ENCODE results near the gene PTPRA. TPM values are rescaled to one million over a fixed set of nuclear protein-coding genes. Genes with fewer than 3 reads are reported as not detected.

Gene PTPRA
- total and polyA plus RNA-seq, 4 donors, result 113 to 182 (median 166) TPM

- Histone ChIP-seq H3K9me3 (ENCODE audit: control insufficient read depth, insufficient read depth, low read length) (no peaks in the 10 kb centered on the region), H3K27ac (ENCODE audit: low read depth, low read length) (no peak within 1 kb of the TSS), H3K4me1 (ENCODE audit: control insufficient read depth, insufficient read depth, low read length) (peaks cover 8% of the 10 kb centered on the region), H3K36me3 (ENCODE audit: control insufficient read depth, insufficient read depth, low read length) (no peaks in the 10 kb centered on the region), H3K27me3 (ENCODE audit: control insufficient read depth, insufficient read depth, low read length) (peaks cover 34% of the 10 kb centered on the region), H3K4me3 (ENCODE audit: low read depth, low read length) (no peak within 1 kb of the TSS)
- 79% methylated on average over 28 of the region's 28 CpGs for WGBS (ENCODE audit: insufficient coverage)
- no peak for DNase-seq (ENCODE audit: low read depth in 4 of 6, low spot score in 6 of 6)
Observed at GRCh38 chr20:3084283-3084985, 211.2 kb downstream of the PTPRA start, which contains the start of gene AVP. AVP (minus strand) TSS chr20:3084724; CDS start chr20:3084674, 50 bp downstream.

- Histone ChIP-seq H3K27ac (ENCODE audit: low read depth, low read length) (no peak overlapping the region), H3K36me3 (ENCODE audit: control insufficient read depth, insufficient read depth, low read length) (no peaks in the 10 kb centered on the region), H3K9me3 (ENCODE audit: control insufficient read depth, insufficient read depth, low read length) (no peaks in the 10 kb centered on the region), H3K4me1 (ENCODE audit: control insufficient read depth, insufficient read depth, low read length) (peaks cover 8% of the 10 kb centered on the region), H3K27me3 (ENCODE audit: control insufficient read depth, insufficient read depth, low read length) (peaks cover 34% of the 10 kb centered on the region), H3K4me3 (ENCODE audit: low read depth, low read length) (no peak overlapping the region)
- WGBS (ENCODE audit: insufficient coverage), result 88% methylated on average over 5 of the region's 7 CpGs
- DNase-seq (ENCODE audit: low read depth in 4 of 6, low spot score in 6 of 6), result no peak
Observed at GRCh38 chr20:3084986-3085360, 211.7 kb downstream of the PTPRA start.

- WGBS (ENCODE audit: insufficient coverage), result 92% methylated on average over 8 of the region's 8 CpGs
- no peaks in the 10 kb centered on the region for H3K9me3 ChIP-seq (ENCODE audit: control insufficient read depth, insufficient read depth, low read length)
- no peak overlapping the region for H3K4me3 ChIP-seq (ENCODE audit: low read depth, low read length)
- no peaks in the 10 kb centered on the region for H3K36me3 ChIP-seq (ENCODE audit: control insufficient read depth, insufficient read depth, low read length)
- peaks cover 37% of the 10 kb centered on the region for H3K27me3 ChIP-seq (ENCODE audit: control insufficient read depth, insufficient read depth, low read length)
- peaks cover 8% of the 10 kb centered on the region for H3K4me1 ChIP-seq (ENCODE audit: control insufficient read depth, insufficient read depth, low read length)
- no peak for DNase-seq (ENCODE audit: low read depth in 4 of 6, low spot score in 6 of 6)
- H3K27ac ChIP-seq (ENCODE audit: low read depth, low read length), result no peak overlapping the region
Observed at GRCh38 chr20:3085571-3086072, 212.3 kb downstream of the PTPRA start.

GRCh38 chr20:3088031-3088430, 214.8 kb downstream of the PTPRA start:
- DNase-seq (ENCODE audit: low read depth in 4 of 6, low spot score in 6 of 6), result no peak
- WGBS (ENCODE audit: insufficient coverage), result 71% methylated on average over 4 of the region's 7 CpGs
- Histone ChIP-seq H3K4me1 (ENCODE audit: control insufficient read depth, insufficient read depth, low read length) (peaks cover 6% of the 10 kb centered on the region), H3K27ac (ENCODE audit: low read depth, low read length) (no peak overlapping the region), H3K36me3 (ENCODE audit: control insufficient read depth, insufficient read depth, low read length) (no peaks in the 10 kb centered on the region), H3K4me3 (ENCODE audit: low read depth, low read length) (no peak overlapping the region), H3K9me3 (ENCODE audit: control insufficient read depth, insufficient read depth, low read length) (no peaks in the 10 kb centered on the region), H3K27me3 (ENCODE audit: control insufficient read depth, insufficient read depth, low read length) (peaks cover 27% of the 10 kb centered on the region)

Other genes with a start within 250 kb of the PTPRA start
- gene NOP56, start 220.8 kb upstream of the PTPRA start, total RNA-seq, result 100 to 1,000 TPM; 120 to 183 TPM
- gene NOP56, start 220.8 kb upstream of the PTPRA start, polyA plus RNA-seq (ENCODE audit: insufficient read length in 2 of 2), result 100 to 1,000 TPM; 246 to 261 TPM
- gene IDH3B, start 209.3 kb upstream of the PTPRA start, total RNA-seq, result 100 to 1,000 TPM in 1 of 2 donors, 10 to 100 TPM in 1; 78.7 to 105 TPM
- 100 to 1,000 TPM; 119 to 130 TPM for gene IDH3B, start 209.3 kb upstream of the PTPRA start, polyA plus RNA-seq (ENCODE audit: insufficient read length in 2 of 2)
- gene EBF4, start 180.7 kb upstream of the PTPRA start, total RNA-seq, result 10 to 100 TPM; 10.2 to 17.4 TPM
- gene EBF4, start 180.7 kb upstream of the PTPRA start, polyA plus RNA-seq (ENCODE audit: insufficient read length in 2 of 2), result 10 to 100 TPM; 86.4 to 91.0 TPM
- gene CPXM1, start 72.9 kb upstream of the PTPRA start, total RNA-seq, result 100 to 1,000 TPM in 1 of 2 donors, 10 to 100 TPM in 1; 37.1 to 163 TPM
- 10 to 100 TPM; 55.9 to 84.9 TPM for gene CPXM1, start 72.9 kb upstream of the PTPRA start, polyA plus RNA-seq (ENCODE audit: insufficient read length in 2 of 2)
- not detected for gene C20orf141, start 58.5 kb upstream of the PTPRA start, total RNA-seq
- not detected for gene C20orf141, start 58.5 kb upstream of the PTPRA start, polyA plus RNA-seq (ENCODE audit: insufficient read length in 2 of 2)
- gene TMEM239, start 57.1 kb upstream of the PTPRA start, total RNA-seq, result not detected
- not detected for gene TMEM239, start 57.1 kb upstream of the PTPRA start, polyA plus RNA-seq (ENCODE audit: insufficient read length in 2 of 2)
- 10 to 100 TPM; 15.7 to 46.7 TPM for gene PCED1A, start 32.8 kb upstream of the PTPRA start, total RNA-seq
- gene PCED1A, start 32.8 kb upstream of the PTPRA start, polyA plus RNA-seq (ENCODE audit: insufficient read length in 2 of 2), result 10 to 100 TPM; 57.9 to 64.9 TPM
- gene VPS16, start 32.7 kb upstream of the PTPRA start, total RNA-seq, result 10 to 100 TPM; 35.3 to 57.0 TPM
- 10 to 100 TPM; 65.5 to 71.6 TPM for gene VPS16, start 32.7 kb upstream of the PTPRA start, polyA plus RNA-seq (ENCODE audit: insufficient read length in 2 of 2)
- gene GNRH2, start 170.1 kb downstream of the PTPRA start, total RNA-seq, result under 1 TPM in 1 of 2 donors, not detected in 1; 0.44 TPM
- 1 to 10 TPM in 1 of 2 donors, under 1 TPM in 1; 0.68 to 1.8 TPM for gene GNRH2, start 170.1 kb downstream of the PTPRA start, polyA plus RNA-seq (ENCODE audit: insufficient read length in 2 of 2)
- 10 to 100 TPM; 24.1 to 63.7 TPM for gene MRPS26, start 172.6 kb downstream of the PTPRA start, total RNA-seq
- 10 to 100 TPM; 84.3 to 91.1 TPM for gene MRPS26, start 172.6 kb downstream of the PTPRA start, polyA plus RNA-seq (ENCODE audit: insufficient read length in 2 of 2)
- gene OXT, start 198.1 kb downstream of the PTPRA start, total RNA-seq, result under 1 TPM in 1 of 2 donors, not detected in 1; 0.33 TPM
- under 1 TPM in 1 of 2 donors, not detected in 1; 0.32 TPM for gene OXT, start 198.1 kb downstream of the PTPRA start, polyA plus RNA-seq (ENCODE audit: insufficient read length in 2 of 2)
- gene AVP, start 211.2 kb downstream of the PTPRA start, total RNA-seq, result not detected
- not detected for gene AVP, start 211.2 kb downstream of the PTPRA start, polyA plus RNA-seq (ENCODE audit: insufficient read length in 2 of 2)